Measurements from ENCODE around the gene NPR3.

DNA sequence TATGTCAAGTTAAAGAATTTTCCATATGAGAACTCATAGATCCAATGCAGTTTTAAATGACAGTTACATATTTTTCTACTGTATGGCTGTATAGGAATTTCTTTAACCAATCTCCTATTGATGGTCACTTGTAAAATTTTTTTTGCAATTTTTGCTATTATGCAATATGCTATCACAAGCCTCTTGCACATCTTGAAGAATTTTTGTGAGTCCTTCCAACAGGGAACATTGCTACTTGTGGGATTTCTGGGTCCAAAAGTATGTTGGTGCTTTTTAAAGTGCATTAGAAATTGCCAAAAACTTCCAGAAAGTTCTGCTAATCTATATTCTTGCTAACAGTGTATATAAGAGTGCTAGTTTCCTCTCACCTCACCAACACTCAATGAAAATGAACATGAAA lies 65.1 kb downstream of the NPR3 start:
- TF ChIP-seq, protein P1, sequence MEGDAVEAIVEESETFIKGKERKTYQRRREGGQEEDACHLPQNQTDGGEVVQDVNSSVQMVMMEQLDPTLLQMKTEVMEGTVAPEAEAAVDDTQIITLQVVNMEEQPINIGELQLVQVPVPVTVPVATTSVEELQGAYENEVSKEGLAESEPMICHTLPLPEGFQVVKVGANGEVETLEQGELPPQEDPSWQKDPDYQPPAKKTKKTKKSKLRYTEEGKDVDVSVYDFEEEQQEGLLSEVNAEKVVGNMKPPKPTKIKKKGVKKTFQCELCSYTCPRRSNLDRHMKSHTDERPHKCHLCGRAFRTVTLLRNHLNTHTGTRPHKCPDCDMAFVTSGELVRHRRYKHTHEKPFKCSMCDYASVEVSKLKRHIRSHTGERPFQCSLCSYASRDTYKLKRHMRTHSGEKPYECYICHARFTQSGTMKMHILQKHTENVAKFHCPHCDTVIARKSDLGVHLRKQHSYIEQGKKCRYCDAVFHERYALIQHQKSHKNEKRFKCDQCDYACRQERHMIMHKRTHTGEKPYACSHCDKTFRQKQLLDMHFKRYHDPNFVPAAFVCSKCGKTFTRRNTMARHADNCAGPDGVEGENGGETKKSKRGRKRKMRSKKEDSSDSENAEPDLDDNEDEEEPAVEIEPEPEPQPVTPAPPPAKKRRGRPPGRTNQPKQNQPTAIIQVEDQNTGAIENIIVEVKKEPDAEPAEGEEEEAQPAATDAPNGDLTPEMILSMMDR (IDR thresholded peaks at IDR 0.05 in 8 of 11, conservative IDR thresholded peaks at IDR 0.05 in 3 of 11), result no peak
- TF ChIP-seq POLR2A (IDR thresholded peaks at IDR 0.05) (no peak), POLR2AphosphoS5 (IDR thresholded peaks at IDR 0.05) (no peak)

All from spleen (tissue), 7 donors.